IPS DF 6.9 (cell line): ENCODE results near the gene ADTRP.

ENCODE experiments used
- DNase-seq: peaks from one replicate; pipeline ENCODE4 v3.0.0-alpha.2; 2013; ENCODE audit warnings: low read depth, low spot score
- H3K27ac ChIP-seq: one replicate; pipeline ENCODE4 v1.5.1; 2013; ENCODE audit warnings: low read length, control low read depth
- H3K27me3 ChIP-seq: 2 replicates; pipeline ENCODE4 v1.6.1; 2013; ENCODE audit warnings: mild to moderate bottlenecking, low read length; ENCODE audit not compliant: control insufficient read depth, insufficient read depth
- H3K36me3 ChIP-seq: 2 replicates; pipeline ENCODE4 v1.6.1; 2013; ENCODE audit warnings: low read length; ENCODE audit not compliant: control insufficient read depth, insufficient read depth
- H3K4me1 ChIP-seq: 2 replicates; pipeline ENCODE4 v1.6.1; 2013; ENCODE audit warnings: low read length; ENCODE audit not compliant: control insufficient read depth, insufficient read depth
- H3K4me3 ChIP-seq: 2 replicates; pipeline ENCODE4 v1.5.1; 2013; ENCODE audit warnings: mild to moderate bottlenecking, low read length
- H3K9me3 ChIP-seq: 2 replicates; pipeline ENCODE4 v1.6.1; 2013; ENCODE audit warnings: low read length, inconsistent platforms; ENCODE audit not compliant: control insufficient read depth, insufficient read depth
- WGBS: extraction: QIAGEN DNeasy Blood & Tissue Kit; methylation state at CpG from one replicate; pipeline ENCODE4 v1.1.7; 2013; ENCODE audit warnings: mixed read lengths, missing lambda C conversion rate; ENCODE audit not compliant: insufficient read length, insufficient coverage; 5-methylcytosine and 5-hydroxymethylcytosine counted together

ADTRP gene

GRCh38 chr6:11729076-11729475 is 49.5 kb downstream of the ADTRP start:
- no peak overlapping the region for H3K27ac ChIP-seq
- WGBS, result no CpG with 5 or more reads among the region's 8 CpGs
- no peaks in the 10 kb centered on the region for H3K36me3 ChIP-seq

GRCh38 chr6:11727998-11728961 is 50.3 kb downstream of the ADTRP start:
- H3K9me3 ChIP-seq, result no peaks in the 10 kb centered on the region
- H3K4me1 ChIP-seq, result 0 out of 2 replicates have a peak, but pooled peaks cover 1% of the 10 kb centered on the region
- WGBS, result no CpG with 5 or more reads among the region's 11 CpGs
- no peak overlapping the region for H3K27ac ChIP-seq
- no peak overlapping the region for H3K4me3 ChIP-seq
- no peaks in the 10 kb centered on the region for H3K36me3 ChIP-seq
- no peaks in the 10 kb centered on the region for H3K27me3 ChIP-seq
- no peak for DNase-seq

More at GRCh38 chr6:11729076-11729475, 49.5 kb downstream of the ADTRP start:
- no peak overlapping the region for H3K4me3 ChIP-seq
- no peaks in the 10 kb centered on the region for H3K9me3 ChIP-seq
- H3K4me1 ChIP-seq, result 0 out of 2 replicates have a peak, but pooled peaks cover 1% of the 10 kb centered on the region
- DNase-seq, result no peak
- no peaks in the 10 kb centered on the region for H3K27me3 ChIP-seq

- no peaks in the 10 kb centered on the region for H3K36me3 ChIP-seq
- H3K4me1 ChIP-seq, result 0 out of 2 replicates have a peak, but pooled peaks cover 1% of the 10 kb centered on the region
- H3K27ac ChIP-seq, result no peak overlapping the region
- H3K27me3 ChIP-seq, result no peaks in the 10 kb centered on the region
- no CpG with 5 or more reads among the region's 3 CpGs for WGBS
- DNase-seq, result no peak
- no peaks in the 10 kb centered on the region for H3K9me3 ChIP-seq
- H3K4me3 ChIP-seq, result no peak overlapping the region
Observed at GRCh38 chr6:11727346-11727997, 51.1 kb downstream of the ADTRP start.

GRCh38 chr6:11724286-11724685 is 54.3 kb downstream of the ADTRP start:
- Histone ChIP-seq H3K36me3 (no peaks in the 10 kb centered on the region), H3K9me3 (no peaks in the 10 kb centered on the region), H3K4me1 (0 out of 2 replicates have a peak, but pooled peaks cover 1% of the 10 kb centered on the region), H3K27ac (no peak overlapping the region), H3K27me3 (no peaks in the 10 kb centered on the region), H3K4me3 (no peak overlapping the region)
- DNase-seq, result no peak
- no CpG with 5 or more reads among the region's 4 CpGs for WGBS

- no peak for DNase-seq
- Histone ChIP-seq H3K4me3 (no peak overlapping the region), H3K27me3 (no peaks in the 10 kb centered on the region), H3K36me3 (no peaks in the 10 kb centered on the region), H3K9me3 (no peaks in the 10 kb centered on the region), H3K27ac (no peak overlapping the region), H3K4me1 (peaks cover under 1% of the 10 kb centered on the region; the same call in 1 of the 2 replicates)
- WGBS, result no CpG with 5 or more reads among the region's 9 CpGs
Observed at GRCh38 chr6:11722805-11723631, 55.6 kb downstream of the ADTRP start.

GRCh38 chr6:11722220-11722619 is 56.4 kb downstream of the ADTRP start:
- H3K27ac ChIP-seq, result no peak overlapping the region
- H3K36me3 ChIP-seq, result no peaks in the 10 kb centered on the region
- H3K4me1 ChIP-seq, result peaks cover 1% of the 10 kb centered on the region; the same call in 1 of the 2 replicates
- no peaks in the 10 kb centered on the region for H3K27me3 ChIP-seq
- no peak for DNase-seq
- no peaks in the 10 kb centered on the region for H3K9me3 ChIP-seq
- H3K4me3 ChIP-seq, result no peak overlapping the region
- no CpG with 5 or more reads among the region's 6 CpGs for WGBS

GRCh38 chr6:11718463-11718862 is 60.1 kb downstream of the ADTRP start:
- peaks cover 1% of the 10 kb centered on the region; the same call in 1 of the 2 replicates for H3K4me1 ChIP-seq
- H3K4me3 ChIP-seq, result no peak overlapping the region
- H3K27me3 ChIP-seq, result no peaks in the 10 kb centered on the region
- no peaks in the 10 kb centered on the region for H3K36me3 ChIP-seq
- H3K27ac ChIP-seq, result no peak overlapping the region
- H3K9me3 ChIP-seq, result no peaks in the 10 kb centered on the region
- no peak for DNase-seq

- peaks cover 1% of the 10 kb centered on the region; the same call in 1 of the 2 replicates for H3K4me1 ChIP-seq
- no peak for DNase-seq
- no peaks in the 10 kb centered on the region for H3K27me3 ChIP-seq
- H3K4me3 ChIP-seq, result no peak overlapping the region
- no CpG with 5 or more reads among the region's 1 CpG for WGBS
- no peaks in the 10 kb centered on the region for H3K9me3 ChIP-seq
- no peaks in the 10 kb centered on the region for H3K36me3 ChIP-seq
- no peak overlapping the region for H3K27ac ChIP-seq
Observed at GRCh38 chr6:11718031-11718430, 60.6 kb downstream of the ADTRP start.

- Histone ChIP-seq H3K4me1 (peaks cover 1% of the 10 kb centered on the region; the same call in 1 of the 2 replicates), H3K27me3 (no peaks in the 10 kb centered on the region)
- DNase-seq, result no peak
Observed at GRCh38 chr6:11714798-11715285, 63.8 kb downstream of the ADTRP start.

More at GRCh38 chr6:11714798-11715285, 63.8 kb downstream of the ADTRP start:
- no peaks in the 10 kb centered on the region for H3K36me3 ChIP-seq
- no peak overlapping the region for H3K27ac ChIP-seq
- no peak overlapping the region for H3K4me3 ChIP-seq
- no peaks in the 10 kb centered on the region for H3K9me3 ChIP-seq
